RWPE2 (cell line): Measurements from ENCODE around the gene GLDC.

Source experiments
- ATAC-seq: fragments of 200-7000 bp; cut with Tn5 transposase; 3 replicates; pipeline ENCODE4 v1.9.1; 2021; ENCODE audit warnings: low read depth
- DNase-seq: peaks from one replicate; pipeline ENCODE4 v3.0.0-alpha.2; 2020; ENCODE audit warnings: low spot score
- H3K27ac ChIP-seq: fragments of 450-650 bp; 2 replicates; pipeline ENCODE4 v1.5.1; 2017; ENCODE audit warnings: mild to moderate bottlenecking; ENCODE audit not compliant: poor library complexity, severe bottlenecking
- H3K27me3 ChIP-seq: fragments of 250-450 bp; sonication (Bioruptor Pico); 2 replicates; pipeline ENCODE4 v1.5.1; 2021; ENCODE audit warnings: mild to moderate bottlenecking, moderate library complexity; ENCODE audit not compliant: insufficient read depth, poor library complexity, severe bottlenecking
- H3K36me3 ChIP-seq: fragments of 250-450 bp; sonication (Bioruptor Pico); 2 replicates; pipeline ENCODE4 v1.5.1; 2020; ENCODE audit warnings: low read depth, mild to moderate bottlenecking, moderate library complexity
- H3K4me1 ChIP-seq: fragments of 250-450 bp; sonication (Bioruptor Pico); 2 replicates; pipeline ENCODE4 v1.5.1; 2021; ENCODE audit warnings: mild to moderate bottlenecking, moderate library complexity; ENCODE audit not compliant: insufficient read depth, poor library complexity, severe bottlenecking
- H3K4me3 ChIP-seq: fragments of 250-450 bp; sonication (Bioruptor Pico); 2 replicates; pipeline ENCODE4 v1.5.1; 2021; ENCODE audit warnings: mild to moderate bottlenecking, moderate library complexity; ENCODE audit not compliant: severe bottlenecking
- H3K9me3 ChIP-seq: fragments of 250-450 bp; sonication (Bioruptor Pico); 2 replicates; pipeline ENCODE4 v1.5.1; 2021; ENCODE audit warnings: mild to moderate bottlenecking, moderate library complexity; ENCODE audit not compliant: severe bottlenecking
- CTCF ChIP-seq: fragments of 450-650 bp; IDR thresholded peaks from one replicate; pipeline ENCODE4 v1.5.1; 2017; ENCODE audit warnings: mild to moderate bottlenecking, moderate library complexity; ENCODE audit not compliant: poor library complexity, severe bottlenecking

GLDC gene

GRCh38 chr9:6641056-6641455 lies 4.5 kb downstream of the GLDC start:
- TF ChIP-seq CTCF = no peak
- Histone ChIP-seq H3K27me3 (no peaks in the 10 kb centered on the region), H3K4me1 (peaks cover 13% of the 10 kb centered on the region), H3K4me3 (no peak overlapping the region), H3K36me3 (no peaks in the 10 kb centered on the region), H3K9me3 (no peaks in the 10 kb centered on the region), H3K27ac (peak overlapping the region; percentile 12)
- ATAC-seq (no peak), DNase-seq (no peak)

DNA sequence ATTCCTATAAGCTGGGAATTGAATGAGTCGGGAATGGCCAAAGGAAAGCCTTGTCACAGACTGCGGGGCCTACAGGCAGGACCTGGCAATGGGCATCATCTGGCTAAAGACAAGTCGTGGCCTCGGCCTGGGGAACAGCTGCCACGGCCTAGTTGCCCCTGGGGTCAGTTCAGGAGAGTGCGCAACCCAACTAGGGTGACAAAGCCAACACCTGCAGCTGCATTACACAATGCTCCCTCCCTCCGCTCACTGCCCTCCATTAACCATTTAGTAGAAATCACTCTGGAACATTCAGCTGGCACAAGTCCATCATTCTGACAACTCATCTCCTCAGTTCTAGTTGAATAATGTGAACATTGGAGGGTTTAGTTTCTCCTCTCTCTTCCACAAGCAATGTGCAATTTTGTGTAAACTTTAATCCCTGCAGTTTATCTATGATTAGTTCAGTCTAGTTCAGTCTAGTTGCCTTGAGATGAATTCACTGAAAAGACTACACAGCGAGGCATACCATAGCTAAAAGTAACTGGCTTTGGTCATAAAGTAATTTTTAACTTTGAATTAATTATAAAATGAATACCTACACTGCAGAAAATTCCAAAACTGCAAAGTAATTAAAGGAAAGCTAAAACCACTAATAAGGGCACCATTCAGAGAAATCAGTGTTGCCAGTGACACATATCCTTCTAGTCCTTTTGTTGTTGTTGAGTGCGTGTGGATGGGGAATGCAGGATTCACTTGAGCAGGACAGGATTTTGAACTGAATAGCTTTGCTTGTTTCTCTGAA lies 5.1 kb downstream of the GLDC start:
- H3K36me3 ChIP-seq = no peaks in the 10 kb centered on the region
- no peak overlapping the region for H3K4me3 ChIP-seq
- H3K27me3 ChIP-seq = no peaks in the 10 kb centered on the region
- H3K9me3 ChIP-seq = no peaks in the 10 kb centered on the region
- DNase-seq (no peak), ATAC-seq (no peak)
- H3K4me1 ChIP-seq = peaks cover 13% of the 10 kb centered on the region
- TF ChIP-seq CTCF = no peak
- H3K27ac ChIP-seq = peak overlapping the region; percentile 12

GRCh38 chr9:6639622-6640021 lies 5.9 kb downstream of the GLDC start:
- ATAC-seq (no peak), DNase-seq (no peak)

DNA sequence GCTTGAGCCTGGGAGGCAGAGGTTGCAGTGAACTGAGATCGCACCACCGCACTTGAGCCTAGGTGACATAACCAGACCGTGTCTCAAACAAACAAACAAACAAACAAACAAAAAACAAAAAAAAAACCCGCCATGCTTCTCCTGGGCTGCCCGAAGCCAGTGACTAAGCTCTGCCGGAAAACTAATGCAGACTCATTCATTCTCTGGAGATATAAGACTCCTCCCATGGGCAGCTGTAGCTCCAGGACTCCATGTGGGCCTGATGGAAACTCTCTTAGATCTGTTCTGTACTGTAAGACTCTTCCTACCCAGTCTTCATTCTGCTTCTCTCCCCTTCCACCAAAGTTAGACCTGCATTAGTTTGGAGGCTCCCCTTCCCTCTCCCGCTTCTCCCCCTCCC lies 11.1 kb downstream of the GLDC start:
- DNase-seq = no peak

More at GRCh38 chr9:6639622-6640021, 5.9 kb downstream of the GLDC start:
- Histone ChIP-seq H3K27ac (no peak overlapping the region), H3K4me1 (peaks cover 13% of the 10 kb centered on the region), H3K4me3 (no peak overlapping the region), H3K36me3 (no peaks in the 10 kb centered on the region), H3K27me3 (no peaks in the 10 kb centered on the region), H3K9me3 (no peaks in the 10 kb centered on the region)
- TF ChIP-seq CTCF = no peak

More for the DNA sequence above, 11.1 kb downstream of the GLDC start:
- Histone ChIP-seq H3K36me3 (no peaks in the 10 kb centered on the region), H3K27me3 (no peaks in the 10 kb centered on the region), H3K4me3 (no peak overlapping the region), H3K4me1 (peaks cover 10% of the 10 kb centered on the region), H3K9me3 (no peaks in the 10 kb centered on the region), H3K27ac (no peak overlapping the region)
- TF ChIP-seq CTCF = no peak
- no peak for ATAC-seq
